Measurements from ENCODE around the gene NRXN3.

NRXN3 gene

GRCh38 chr14:79342942-79343341 lies 1172.8 kb downstream of the NRXN3 start:
- H3K4me1 ChIP-seq (ENCODE audit: control extremely low read depth in 1 of 4, control insufficient read depth in 4 of 4, insufficient read depth in 4 of 4, low read length in 3 of 4) = no peaks in the 10 kb centered on the region
- no peaks in the 10 kb centered on the region for H3K9me3 ChIP-seq (ENCODE audit: control extremely low read depth in 1 of 5, control insufficient read depth in 4 of 5, insufficient read depth in 2 of 5, low read depth in 1 of 5, low read length in 4 of 5)
- 88% methylated on average over 3 of the region's 5 CpGs for WGBS (ENCODE audit: insufficient coverage)
- no peaks in the 10 kb centered on the region for H3K27me3 ChIP-seq (replicated peaks in 2 of 5; ENCODE audit: control insufficient read depth in 4 of 5, insufficient read depth in 5 of 5, low read length in 4 of 5)
- H3K4me3 ChIP-seq (ENCODE audit: control insufficient read depth in 1 of 7, extremely low read depth in 1 of 7, insufficient read depth in 4 of 7, low read depth in 2 of 7, low read length in 6 of 7) = no peak overlapping the region
- no peaks in the 10 kb centered on the region for H3K36me3 ChIP-seq (ENCODE audit: control insufficient read depth in 4 of 4, insufficient read depth in 4 of 4, low read length in 3 of 4)
- POLR2A ChIA-PET = no interaction called here
- H3K27ac ChIP-seq (ENCODE audit: insufficient read depth in 1 of 2, low read depth in 1 of 2, low read length in 2 of 2, poor library complexity in 1 of 2, severe bottlenecking in 2 of 2) = no peak overlapping the region
- CTCF ChIA-PET = no interaction called here
- no peak for DNase-seq

DNA sequence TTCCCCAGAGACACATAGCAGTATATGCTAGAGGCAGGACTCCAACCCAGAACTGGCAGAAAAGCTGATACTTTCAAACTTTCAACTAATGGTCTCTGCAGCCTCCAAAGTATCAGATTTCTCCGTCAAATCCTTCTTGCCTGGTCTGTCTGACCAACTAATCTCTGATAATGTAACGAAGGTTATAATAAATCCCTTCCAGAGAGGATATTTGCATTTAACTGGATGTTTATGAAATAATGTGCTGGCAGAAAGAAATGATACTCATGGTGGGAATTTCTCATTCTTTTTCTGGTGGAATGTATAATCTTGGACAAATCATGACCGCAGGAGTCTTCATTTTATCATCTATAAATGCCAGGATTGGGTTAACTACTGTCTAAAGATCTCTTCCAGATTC lies 1180.8 kb downstream of the NRXN3 start:
- no peaks in the 10 kb centered on the region for H3K4me1 ChIP-seq (ENCODE audit: control extremely low read depth in 1 of 4, control insufficient read depth in 4 of 4, insufficient read depth in 4 of 4, low read length in 3 of 4)
- WGBS (ENCODE audit: insufficient coverage) = 100% methylated on average over 1 of the region's 3 CpGs
- H3K27ac ChIP-seq (ENCODE audit: insufficient read depth in 1 of 2, low read depth in 1 of 2, low read length in 2 of 2, poor library complexity in 1 of 2, severe bottlenecking in 2 of 2) = no peak overlapping the region
- ChIA-PET POLR2A (no interaction called here), CTCF (no interaction called here)
- no peaks in the 10 kb centered on the region for H3K27me3 ChIP-seq (replicated peaks in 2 of 5; ENCODE audit: control insufficient read depth in 4 of 5, insufficient read depth in 5 of 5, low read length in 4 of 5)
- H3K36me3 ChIP-seq (ENCODE audit: control insufficient read depth in 4 of 4, insufficient read depth in 4 of 4, low read length in 3 of 4) = no peaks in the 10 kb centered on the region
- DNase-seq = no peak
- H3K9me3 ChIP-seq (ENCODE audit: control extremely low read depth in 1 of 5, control insufficient read depth in 4 of 5, insufficient read depth in 2 of 5, low read depth in 1 of 5, low read length in 4 of 5) = no peaks in the 10 kb centered on the region
- no peak overlapping the region for H3K4me3 ChIP-seq (ENCODE audit: control insufficient read depth in 1 of 7, extremely low read depth in 1 of 7, insufficient read depth in 4 of 7, low read depth in 2 of 7, low read length in 6 of 7)

GRCh38 chr14:79352076-79352630 lies 1182.0 kb downstream of the NRXN3 start:
- POLR2A ChIA-PET = no interaction called here

DNA sequence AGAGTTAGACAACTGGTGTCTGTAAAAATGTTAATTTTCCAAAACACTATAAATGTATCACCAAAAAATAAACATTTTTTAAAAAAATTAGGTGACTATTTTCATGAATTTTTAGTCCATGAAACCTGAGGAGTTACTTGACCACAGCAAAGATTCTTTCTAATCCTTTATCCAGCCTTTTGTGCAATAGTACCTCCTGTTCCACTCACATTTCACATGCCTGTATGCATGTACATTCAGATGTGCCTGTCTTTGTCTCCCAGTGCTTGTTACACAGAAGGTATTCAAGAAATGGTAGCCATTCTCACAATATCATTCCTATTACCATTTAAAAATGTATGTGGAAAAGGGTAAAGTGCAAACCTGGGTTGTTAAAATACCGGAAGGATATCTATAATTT lies 1184.2 kb downstream of the NRXN3 start:
- H3K4me3 ChIP-seq (ENCODE audit: control insufficient read depth in 1 of 7, extremely low read depth in 1 of 7, insufficient read depth in 4 of 7, low read depth in 2 of 7, low read length in 6 of 7) = no peak overlapping the region
- no peaks in the 10 kb centered on the region for H3K4me1 ChIP-seq (ENCODE audit: control extremely low read depth in 1 of 4, control insufficient read depth in 4 of 4, insufficient read depth in 4 of 4, low read length in 3 of 4)
- H3K36me3 ChIP-seq (ENCODE audit: control insufficient read depth in 4 of 4, insufficient read depth in 4 of 4, low read length in 3 of 4) = no peaks in the 10 kb centered on the region
- WGBS (ENCODE audit: insufficient coverage) = no CpG with 5 or more reads among the region's 1 CpG
- H3K27ac ChIP-seq (ENCODE audit: insufficient read depth in 1 of 2, low read depth in 1 of 2, low read length in 2 of 2, poor library complexity in 1 of 2, severe bottlenecking in 2 of 2) = no peak overlapping the region
- no peaks in the 10 kb centered on the region for H3K27me3 ChIP-seq (replicated peaks in 2 of 5; ENCODE audit: control insufficient read depth in 4 of 5, insufficient read depth in 5 of 5, low read length in 4 of 5)
- ChIA-PET CTCF (no interaction called here), POLR2A (no interaction called here)
- H3K9me3 ChIP-seq (ENCODE audit: control extremely low read depth in 1 of 5, control insufficient read depth in 4 of 5, insufficient read depth in 2 of 5, low read depth in 1 of 5, low read length in 4 of 5) = no peaks in the 10 kb centered on the region
- no peak for DNase-seq

More at GRCh38 chr14:79352076-79352630, 1182.0 kb downstream of the NRXN3 start:
- no peak for DNase-seq
- CTCF ChIA-PET = interaction anchor here (0.7 to 1.3 kb wide), 2 partner anchors 11 to 48 kb away, joined by 3 read pairs; no protein-coding TSS in a partner anchor
- Histone ChIP-seq H3K9me3 (ENCODE audit: control extremely low read depth in 1 of 5, control insufficient read depth in 4 of 5, insufficient read depth in 2 of 5, low read depth in 1 of 5, low read length in 4 of 5) (no peaks in the 10 kb centered on the region), H3K4me3 (ENCODE audit: control insufficient read depth in 1 of 7, extremely low read depth in 1 of 7, insufficient read depth in 4 of 7, low read depth in 2 of 7, low read length in 6 of 7) (no peak overlapping the region), H3K36me3 (ENCODE audit: control insufficient read depth in 4 of 4, insufficient read depth in 4 of 4, low read length in 3 of 4) (no peaks in the 10 kb centered on the region), H3K4me1 (ENCODE audit: control extremely low read depth in 1 of 4, control insufficient read depth in 4 of 4, insufficient read depth in 4 of 4, low read length in 3 of 4) (no peaks in the 10 kb centered on the region), H3K27ac (ENCODE audit: insufficient read depth in 1 of 2, low read depth in 1 of 2, low read length in 2 of 2, poor library complexity in 1 of 2, severe bottlenecking in 2 of 2) (no peak overlapping the region), H3K27me3 (replicated peaks in 2 of 5; ENCODE audit: control insufficient read depth in 4 of 5, insufficient read depth in 5 of 5, low read length in 4 of 5) (no peaks in the 10 kb centered on the region)
- WGBS (ENCODE audit: insufficient coverage) = 40% methylated on average over 1 of the region's 3 CpGs

- POLR2A ChIA-PET = no interaction called here
- DNase-seq = no peak
- Histone ChIP-seq H3K4me3 (ENCODE audit: control insufficient read depth in 1 of 7, extremely low read depth in 1 of 7, insufficient read depth in 4 of 7, low read depth in 2 of 7, low read length in 6 of 7) (no peak overlapping the region), H3K27me3 (replicated peaks in 2 of 5; ENCODE audit: control insufficient read depth in 4 of 5, insufficient read depth in 5 of 5, low read length in 4 of 5) (no peaks in the 10 kb centered on the region), H3K27ac (ENCODE audit: insufficient read depth in 1 of 2, low read depth in 1 of 2, low read length in 2 of 2, poor library complexity in 1 of 2, severe bottlenecking in 2 of 2) (no peak overlapping the region), H3K4me1 (ENCODE audit: control extremely low read depth in 1 of 4, control insufficient read depth in 4 of 4, insufficient read depth in 4 of 4, low read length in 3 of 4) (no peaks in the 10 kb centered on the region), H3K9me3 (ENCODE audit: control extremely low read depth in 1 of 5, control insufficient read depth in 4 of 5, insufficient read depth in 2 of 5, low read depth in 1 of 5, low read length in 4 of 5) (no peaks in the 10 kb centered on the region), H3K36me3 (ENCODE audit: control insufficient read depth in 4 of 4, insufficient read depth in 4 of 4, low read length in 3 of 4) (no peaks in the 10 kb centered on the region)
- 88% methylated on average over 1 of the region's 2 CpGs for WGBS (ENCODE audit: insufficient coverage)
- CTCF ChIA-PET = no interaction called here
Measured at GRCh38 chr14:79356040-79356439, 1185.9 kb downstream of the NRXN3 start.

GRCh38 chr14:79357307-79357706 lies 1187.1 kb downstream of the NRXN3 start:
- H3K4me3 ChIP-seq (ENCODE audit: control insufficient read depth in 1 of 7, extremely low read depth in 1 of 7, insufficient read depth in 4 of 7, low read depth in 2 of 7, low read length in 6 of 7) = no peak overlapping the region
- WGBS (ENCODE audit: insufficient coverage) = 100% methylated on average over 1 of the region's 2 CpGs
- H3K27me3 ChIP-seq (replicated peaks in 2 of 5; ENCODE audit: control insufficient read depth in 4 of 5, insufficient read depth in 5 of 5, low read length in 4 of 5) = no peaks in the 10 kb centered on the region
- H3K36me3 ChIP-seq (ENCODE audit: control insufficient read depth in 4 of 4, insufficient read depth in 4 of 4, low read length in 3 of 4) = no peaks in the 10 kb centered on the region
- ChIA-PET CTCF (no interaction called here), POLR2A (no interaction called here)
- no peaks in the 10 kb centered on the region for H3K4me1 ChIP-seq (ENCODE audit: control extremely low read depth in 1 of 4, control insufficient read depth in 4 of 4, insufficient read depth in 4 of 4, low read length in 3 of 4)
- no peak overlapping the region for H3K27ac ChIP-seq (ENCODE audit: insufficient read depth in 1 of 2, low read depth in 1 of 2, low read length in 2 of 2, poor library complexity in 1 of 2, severe bottlenecking in 2 of 2)
- no peak for DNase-seq
- H3K9me3 ChIP-seq (ENCODE audit: control extremely low read depth in 1 of 5, control insufficient read depth in 4 of 5, insufficient read depth in 2 of 5, low read depth in 1 of 5, low read length in 4 of 5) = no peaks in the 10 kb centered on the region

- DNase-seq = no peak
- Histone ChIP-seq H3K27me3 (replicated peaks in 2 of 5; ENCODE audit: control insufficient read depth in 4 of 5, insufficient read depth in 5 of 5, low read length in 4 of 5) (no peaks in the 10 kb centered on the region), H3K9me3 (ENCODE audit: control extremely low read depth in 1 of 5, control insufficient read depth in 4 of 5, insufficient read depth in 2 of 5, low read depth in 1 of 5, low read length in 4 of 5) (no peaks in the 10 kb centered on the region), H3K27ac (ENCODE audit: insufficient read depth in 1 of 2, low read depth in 1 of 2, low read length in 2 of 2, poor library complexity in 1 of 2, severe bottlenecking in 2 of 2) (no peak overlapping the region), H3K36me3 (ENCODE audit: control insufficient read depth in 4 of 4, insufficient read depth in 4 of 4, low read length in 3 of 4) (no peaks in the 10 kb centered on the region), H3K4me1 (ENCODE audit: control extremely low read depth in 1 of 4, control insufficient read depth in 4 of 4, insufficient read depth in 4 of 4, low read length in 3 of 4) (no peaks in the 10 kb centered on the region), H3K4me3 (ENCODE audit: control insufficient read depth in 1 of 7, extremely low read depth in 1 of 7, insufficient read depth in 4 of 7, low read depth in 2 of 7, low read length in 6 of 7) (no peak overlapping the region)
- POLR2A ChIA-PET = no interaction called here
- CTCF ChIA-PET = interaction anchor here (0.7 to 1.0 kb wide), 2 partner anchors 10 to 11 kb away, joined by 3 read pairs; no protein-coding TSS in a partner anchor
- WGBS (ENCODE audit: insufficient coverage) = no CpG with 5 or more reads among the region's 3 CpGs
Measured at GRCh38 chr14:79363291-79363690, 1193.1 kb downstream of the NRXN3 start.

All from common myeloid progenitor, CD34-positive (primary cell).